Thyroid gland (tissue), 4 donors: ENCODE data around the gene MED29. TPM values are rescaled to one million over a fixed set of nuclear protein-coding genes. Genes with fewer than 3 reads are reported as not detected.

Experiments used
- DNase-seq, 2 donors: peaks; one replicate each; pipeline ENCODE4 v3.0.0-alpha.2; 2019
- H3K27ac ChIP-seq, 3 donors: fragments of 200-600 bp; sonication (generic); 1 replicate in 2 of 3; 2 replicates in 1 of 3; pipeline ENCODE4 v1.5.1; 2016 to 2019; ENCODE audit warnings: mild to moderate bottlenecking in 1 of 3, moderate library complexity in 1 of 3
- H3K27me3 ChIP-seq: fragments of 200-600 bp; sonication (generic); one replicate; pipeline ENCODE4 v1.5.1; 2019
- H3K36me3 ChIP-seq, 2 donors: fragments of 200-600 bp; sonication (generic); one replicate each; pipeline ENCODE4 v1.5.1; 2016 to 2019
- H3K4me1 ChIP-seq, 2 donors: fragments of 200-600 bp; sonication (generic); one replicate each; pipeline ENCODE4 v1.5.1; 2017 to 2019
- H3K4me3 ChIP-seq, 3 donors: fragments of 200-600 bp; sonication (generic); replicated peaks in 1 of 3; 1 replicate in 2 of 3; 2 replicates in 1 of 3; pipeline ENCODE4 v1.5.1; 2016; ENCODE audit warnings: mild to moderate bottlenecking in 1 of 3
- H3K9me3 ChIP-seq: fragments of 200-600 bp; sonication (generic); one replicate; pipeline ENCODE4 v1.5.1; 2017
- POLR2A ChIP-seq, 2 donors: fragments of 450-650 bp; IDR thresholded peaks; one replicate each; pipeline ENCODE4 v1.6.1; 2017; ENCODE audit warnings: antibody characterized with exemption in 2 of 2, mild to moderate bottlenecking in 2 of 2, moderate library complexity in 1 of 2
- WGBS, 2 donors: methylation state at CpG; one replicate each; pipeline ENCODE4 v1.1.5; 2017; 5-methylcytosine and 5-hydroxymethylcytosine counted together
- intact Hi-C: fragments of 100-400 bp; cut with DNase I; formaldehyde crosslinking; loops from one replicate; pipeline ENCODE4 v1.15.1; 2023
- total RNA-seq, 4 donors: library from RNA; depleted of rRNA; stranded (reverse); fragments of >200 nt; gene quantifications; one replicate each; pipeline ENCODE4 v1.2.3, GENCODE V29; 2016
- TF ChIP-seq, protein P1 (sequence below), 6 experiments: fragments of 200-600 bp in 3 of 6; fragments of 450-650 bp in 3 of 6; sonication (generic) in 3 of 6; IDR thresholded peaks; one replicate each; pipeline ENCODE4 v1.5.1; 2016 to 2019; ENCODE audit warnings: antibody characterized with exemption in 6 of 6, mild to moderate bottlenecking in 2 of 6, inconsistent platforms in 1 of 6, moderate library complexity in 1 of 6

MED29 gene
- total RNA-seq, 4 donors from 2014 or later, result 44.3 to 77.5 (median 63.4) TPM

- TF ChIP-seq, protein P1, sequence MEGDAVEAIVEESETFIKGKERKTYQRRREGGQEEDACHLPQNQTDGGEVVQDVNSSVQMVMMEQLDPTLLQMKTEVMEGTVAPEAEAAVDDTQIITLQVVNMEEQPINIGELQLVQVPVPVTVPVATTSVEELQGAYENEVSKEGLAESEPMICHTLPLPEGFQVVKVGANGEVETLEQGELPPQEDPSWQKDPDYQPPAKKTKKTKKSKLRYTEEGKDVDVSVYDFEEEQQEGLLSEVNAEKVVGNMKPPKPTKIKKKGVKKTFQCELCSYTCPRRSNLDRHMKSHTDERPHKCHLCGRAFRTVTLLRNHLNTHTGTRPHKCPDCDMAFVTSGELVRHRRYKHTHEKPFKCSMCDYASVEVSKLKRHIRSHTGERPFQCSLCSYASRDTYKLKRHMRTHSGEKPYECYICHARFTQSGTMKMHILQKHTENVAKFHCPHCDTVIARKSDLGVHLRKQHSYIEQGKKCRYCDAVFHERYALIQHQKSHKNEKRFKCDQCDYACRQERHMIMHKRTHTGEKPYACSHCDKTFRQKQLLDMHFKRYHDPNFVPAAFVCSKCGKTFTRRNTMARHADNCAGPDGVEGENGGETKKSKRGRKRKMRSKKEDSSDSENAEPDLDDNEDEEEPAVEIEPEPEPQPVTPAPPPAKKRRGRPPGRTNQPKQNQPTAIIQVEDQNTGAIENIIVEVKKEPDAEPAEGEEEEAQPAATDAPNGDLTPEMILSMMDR (IDR thresholded peaks at IDR 0.05), result no peak
- TF ChIP-seq POLR2A (IDR thresholded peaks at IDR 0.05), result peak; percentile 77 to 96
- Histone ChIP-seq H3K27ac (peak overlapping the region; percentile 95 to 100 (median 99)), H3K4me3 (peak overlapping the region in 2 of 3 donors; percentile 92 to 99), H3K27me3 (no peaks in the 10 kb centered on the region), H3K9me3 (no peaks in the 10 kb centered on the region), H3K36me3 (peaks cover 14 to 20% of the 10 kb centered on the region in 2 donors), H3K4me1 (peaks cover 40 to 45% of the 10 kb centered on the region in 2 donors)
- 1 to 6% methylated on average over 14 to 21 of the region's 52 CpGs for WGBS, 2 donors
- DNase-seq, result peak; percentile 96 to 98
- intact Hi-C loops, result no loop called here
Observed at GRCh38 chr19:39409208-39410016, 18.2 kb downstream of the MED29 start.

DNA sequence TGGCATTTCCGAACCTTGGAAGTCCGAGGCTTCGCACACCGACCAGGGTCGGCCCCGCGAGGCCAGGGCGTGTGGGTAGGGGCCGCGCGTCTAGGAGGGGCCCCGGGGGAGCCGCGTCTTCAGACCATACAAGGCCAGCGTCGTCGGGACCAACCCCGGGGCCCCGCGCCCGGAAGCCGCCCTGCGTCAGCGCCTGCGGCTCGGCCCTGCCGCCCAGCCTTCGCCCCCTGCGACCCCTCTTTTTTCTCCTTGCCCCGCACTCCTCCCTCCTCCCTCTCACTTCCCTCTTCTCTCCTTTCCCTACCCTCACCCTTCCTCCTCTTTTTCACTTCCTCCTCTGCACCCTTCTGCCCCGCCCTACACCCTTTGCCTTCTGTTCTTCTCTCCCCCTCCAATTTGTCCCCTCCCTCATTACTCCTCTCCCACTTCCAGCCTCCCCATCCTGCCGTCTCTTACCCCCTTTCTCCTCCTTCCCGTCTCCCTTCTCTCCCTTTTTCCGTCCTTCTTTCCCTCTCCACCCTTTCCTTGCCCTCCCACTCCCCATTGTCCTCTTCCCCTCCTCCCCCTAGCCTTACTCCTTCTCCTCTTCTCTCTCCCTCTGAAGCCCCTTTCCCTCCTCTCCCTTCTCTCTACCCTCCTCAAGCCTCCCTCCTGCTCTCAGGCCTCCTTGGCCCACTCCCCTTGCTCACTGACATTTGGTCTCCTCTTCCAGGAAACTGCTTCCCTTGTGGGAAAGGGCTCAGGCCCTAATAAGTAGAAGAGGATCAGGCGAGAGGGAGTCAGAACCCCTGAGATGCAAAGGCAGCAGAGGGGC, 19.0 kb downstream of the MED29 start:
- Histone ChIP-seq H3K27ac (peak overlapping the region; percentile 95 to 100 (median 99)), H3K4me3 (peak overlapping the region in 2 of 3 donors; percentile 92 to 99), H3K9me3 (no peaks in the 10 kb centered on the region), H3K4me1 (peaks cover 40 to 44% of the 10 kb centered on the region in 2 donors), H3K36me3 (peaks cover 14 to 20% of the 10 kb centered on the region in 2 donors), H3K27me3 (no peaks in the 10 kb centered on the region)
- TF ChIP-seq, protein P1 (IDR thresholded peaks at IDR 0.05), result no peak
- peak in 1 of 2 donors; percentile 22 for TF ChIP-seq POLR2A (IDR thresholded peaks at IDR 0.05)
- intact Hi-C loops, result no loop called here
- WGBS, 2 donors, result 5% methylated on average over 31 to 33 of the region's 35 CpGs
- peak; percentile 61 to 67 for DNase-seq

- intact Hi-C loops, result no loop called here
- Histone ChIP-seq H3K9me3 (no peaks in the 10 kb centered on the region), H3K4me3 (peak overlapping the region in 1 of 3 donors; percentile 92), H3K4me1 (peaks cover 40 to 44% of the 10 kb centered on the region in 2 donors), H3K36me3 (peaks cover 14 to 20% of the 10 kb centered on the region in 2 donors), H3K27ac (peak overlapping the region; percentile 95 to 100 (median 99)), H3K27me3 (no peaks in the 10 kb centered on the region)
- no peak for TF ChIP-seq POLR2A (IDR thresholded peaks at IDR 0.05)
- TF ChIP-seq, protein P1 (IDR thresholded peaks at IDR 0.05), result no peak
- 53 to 64% methylated on average over 1 of the region's 1 CpG for WGBS, 2 donors
- DNase-seq, result no peak
Observed at GRCh38 chr19:39410831-39411080, 19.6 kb downstream of the MED29 start.

DNA sequence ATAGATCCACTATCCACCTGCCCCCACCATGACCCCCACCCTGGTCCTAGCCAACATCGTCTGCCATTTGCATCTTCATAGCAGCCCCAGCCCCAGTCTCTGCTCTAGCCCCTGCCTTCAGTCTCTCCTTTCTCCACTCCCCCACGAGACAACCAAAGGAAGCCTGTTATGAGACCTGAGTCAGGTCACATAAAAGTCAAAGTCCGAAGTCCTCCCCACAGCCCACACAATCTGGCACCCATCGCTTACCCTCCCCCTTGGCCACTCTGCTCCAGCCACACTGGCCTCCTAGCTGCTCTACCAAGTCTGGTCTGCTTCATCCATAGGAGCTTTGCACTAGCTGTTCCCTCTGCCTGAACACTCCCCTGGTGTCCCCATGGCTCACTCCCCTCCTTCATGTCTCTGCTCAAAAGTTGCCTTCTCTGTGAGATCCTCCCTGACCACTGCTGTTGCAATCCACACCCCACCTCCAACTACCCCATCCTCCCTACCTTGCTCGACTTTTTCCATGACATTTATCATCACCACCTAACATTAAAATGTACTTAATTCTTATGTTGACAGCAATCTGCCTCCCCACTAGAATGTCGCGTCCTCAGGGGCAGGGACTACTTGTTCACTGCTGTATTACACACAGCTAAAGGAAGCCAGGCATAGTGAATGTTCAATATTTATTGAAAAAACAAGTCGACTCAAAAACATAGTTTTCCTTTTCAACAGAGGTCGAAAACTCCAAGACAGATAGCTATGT, 20.1 kb downstream of the MED29 start:
- H3K9me3 ChIP-seq, result no peaks in the 10 kb centered on the region
- WGBS, 2 donors, result 32 to 33% methylated on average over 9 of the region's 9 CpGs
- H3K4me1 ChIP-seq, result peaks cover 41 to 44% of the 10 kb centered on the region in 2 donors
- peaks cover 14 to 20% of the 10 kb centered on the region in 2 donors for H3K36me3 ChIP-seq
- peak overlapping the region; percentile 95 to 100 (median 99) for H3K27ac ChIP-seq
- H3K27me3 ChIP-seq, result no peaks in the 10 kb centered on the region
- TF ChIP-seq POLR2A (IDR thresholded peaks at IDR 0.05), result no peak
- TF ChIP-seq, protein P1 (IDR thresholded peaks at IDR 0.05), result no peak
- peak overlapping the region in 1 of 3 donors; percentile 92 for H3K4me3 ChIP-seq
- DNase-seq, result peak; percentile 37 to 60
- intact Hi-C loops, result no loop called here
